Lower lobe of right lung (tissue), 2 donors: Measurements from ENCODE around the gene BEX3. TPM values are rescaled to one million over a fixed set of nuclear protein-coding genes. Genes with fewer than 3 reads are reported as not detected.

Source experiments
- ATAC-seq, 2 donors: fragments of 200-7000 bp; cut with Tn5 transposase; one replicate each; pipeline ENCODE4 v1.9.1; 2020 to 2022; ENCODE audit warnings: mild to moderate bottlenecking in 2 of 2, moderate library complexity in 2 of 2
- DNase-seq: peaks from one replicate; pipeline ENCODE4 v3.0.0-alpha.2; 2020
- H3K27ac ChIP-seq: fragments of 200-600 bp; one replicate; pipeline ENCODE4 v1.8.0; 2022
- H3K27me3 ChIP-seq: fragments of 200-600 bp; one replicate; pipeline ENCODE4 v1.8.0; 2022; ENCODE audit warnings: low read depth
- H3K36me3 ChIP-seq: fragments of 200-600 bp; one replicate; pipeline ENCODE4 v1.8.0; 2022; ENCODE audit warnings: mild to moderate bottlenecking
- H3K4me1 ChIP-seq: fragments of 200-600 bp; one replicate; pipeline ENCODE4 v1.8.0; 2022
- H3K4me3 ChIP-seq: fragments of 200-600 bp; one replicate; pipeline ENCODE4 v1.8.0; 2022; ENCODE audit warnings: mild to moderate bottlenecking
- H3K9me3 ChIP-seq: fragments of 200-600 bp; one replicate; pipeline ENCODE4 v1.8.0; 2022
- CTCF ChIP-seq: fragments of 200-600 bp; IDR thresholded peaks from one replicate; pipeline ENCODE4 v1.8.0; 2022; ENCODE audit warnings: antibody characterized with exemption, mild to moderate bottlenecking
- intact Hi-C: fragments of 100-400 bp; cut with DNase I; formaldehyde crosslinking; loops from one replicate; pipeline ENCODE4 v1.11.0; 2022
- total RNA-seq: library from RNA; stranded (reverse); fragmentation: NEBNext Ultra II Directional; extraction: Animal tissue kit (Norgen Biotek cat#: 25700); gene quantifications from one replicate; pipeline ENCODE4 v1.2.1, GENCODE V29; 2021
- donor health status: DM: no; HTN: yes; CAD: no; lungs with severe emphysema.

Gene BEX3
- total RNA-seq, 1 donor from 2014 or later = 93.9 TPM

GRCh38 chrX:103415068-103415467 lies 38.7 kb downstream of the BEX3 start:
- no peak for TF ChIP-seq CTCF
- H3K27me3 ChIP-seq = no peaks in the 10 kb centered on the region
- H3K27ac ChIP-seq = no peak overlapping the region
- no peaks in the 10 kb centered on the region for H3K4me1 ChIP-seq
- no peaks in the 10 kb centered on the region for H3K9me3 ChIP-seq
- ATAC-seq (no peak), DNase-seq (no peak)
- no peaks in the 10 kb centered on the region for H3K36me3 ChIP-seq
- intact Hi-C loops = no loop called here
- no peak overlapping the region for H3K4me3 ChIP-seq

GRCh38 chrX:103415528-103415927 lies 39.2 kb downstream of the BEX3 start:
- Histone ChIP-seq H3K36me3 (no peaks in the 10 kb centered on the region), H3K4me1 (no peaks in the 10 kb centered on the region), H3K9me3 (no peaks in the 10 kb centered on the region), H3K27ac (no peak overlapping the region), H3K27me3 (no peaks in the 10 kb centered on the region), H3K4me3 (no peak overlapping the region)
- no peak for DNase-seq
- no peak for TF ChIP-seq CTCF
- intact Hi-C loops = no loop called here
- ATAC-seq = no peak

GRCh38 chrX:103417370-103417769 lies 41.0 kb downstream of the BEX3 start:
- DNase-seq = no peak
- Histone ChIP-seq H3K27ac (no peak overlapping the region), H3K4me3 (no peak overlapping the region), H3K9me3 (no peaks in the 10 kb centered on the region), H3K27me3 (no peaks in the 10 kb centered on the region), H3K36me3 (no peaks in the 10 kb centered on the region), H3K4me1 (no peaks in the 10 kb centered on the region)
- ATAC-seq = no peak
- TF ChIP-seq CTCF = no peak
- intact Hi-C loops = no loop called here

GRCh38 chrX:103417933-103418332 lies 41.6 kb downstream of the BEX3 start:
- ATAC-seq (no peak), DNase-seq (no peak)
- Histone ChIP-seq H3K9me3 (no peaks in the 10 kb centered on the region), H3K36me3 (no peaks in the 10 kb centered on the region), H3K27ac (no peak overlapping the region), H3K4me3 (no peak overlapping the region), H3K4me1 (no peaks in the 10 kb centered on the region), H3K27me3 (no peaks in the 10 kb centered on the region)
- intact Hi-C loops = no loop called here
- no peak for TF ChIP-seq CTCF

- intact Hi-C loops = no loop called here
- DNase-seq = no peak
- H3K4me1 ChIP-seq = no peaks in the 10 kb centered on the region
Measured at GRCh38 chrX:103418811-103419340, 42.5 kb downstream of the BEX3 start.

More at GRCh38 chrX:103418811-103419340, 42.5 kb downstream of the BEX3 start:
- no peak for TF ChIP-seq CTCF
- Histone ChIP-seq H3K27me3 (no peaks in the 10 kb centered on the region), H3K36me3 (no peaks in the 10 kb centered on the region), H3K27ac (no peak overlapping the region), H3K9me3 (no peaks in the 10 kb centered on the region), H3K4me3 (no peak overlapping the region)
- ATAC-seq = no peak
